Right atrium auricular region (tissue), 2 donors: ENCODE results near the gene LRRC72. TPM values are rescaled to one million over a fixed set of nuclear protein-coding genes. Genes with fewer than 3 reads are reported as not detected.

Experiments used
- DNase-seq: peaks from one replicate; pipeline ENCODE4 v3.0.0-alpha.2; 2019; ENCODE audit warnings: low spot score
- H3K27ac ChIP-seq, 2 donors: fragments of 200-600 bp; sonication (generic); 1 replicate in 1 of 2; 2 replicates in 1 of 2; pipeline ENCODE4 v1.5.1; 2016 to 2019
- H3K27me3 ChIP-seq, 2 donors: fragments of 200-600 bp; sonication (generic); one replicate each; pipeline versions ENCODE4 v1.5.1 to v1.6.0; 2017 to 2019
- H3K36me3 ChIP-seq: fragments of 200-600 bp; sonication (generic); one replicate; pipeline ENCODE4 v1.5.1; 2016
- H3K4me1 ChIP-seq, 2 donors: fragments of 200-600 bp; sonication (generic); one replicate each; pipeline versions ENCODE4 v1.5.1 to v1.6.0; 2017 to 2019
- H3K4me3 ChIP-seq, 2 donors: fragments of 200-600 bp; sonication (generic); 1 replicate in 1 of 2; 2 replicates in 1 of 2; pipeline ENCODE4 v1.5.1; 2017 to 2019; ENCODE audit warnings: mild to moderate bottlenecking in 1 of 2, moderate library complexity in 1 of 2
- H3K9me3 ChIP-seq, 2 donors: fragments of 200-600 bp; sonication (generic); one replicate each; pipeline ENCODE4 v1.5.1; 2019
- CTCF ChIP-seq, 2 donors: fragments of 200-600 bp; sonication (generic); IDR thresholded peaks; one replicate each; pipeline ENCODE4 v1.5.1; 2019; ENCODE audit warnings: antibody characterized with exemption in 2 of 2
- total RNA-seq, 2 donors: library from RNA; depleted of rRNA; stranded (reverse); fragments of >200 nt; gene quantifications; one replicate each; pipeline ENCODE4 v1.1.0, GENCODE V29; 2016

Gene LRRC72
- total RNA-seq, 2 donors from 2014 or later, result not detected

- H3K27ac ChIP-seq, result no peak overlapping the region
- no peaks in the 10 kb centered on the region for H3K4me1 ChIP-seq
- no peak overlapping the region for H3K4me3 ChIP-seq
- TF ChIP-seq CTCF (IDR thresholded peaks at IDR 0.05), result no peak
- H3K27me3 ChIP-seq, result no peaks in the 10 kb centered on the region
- DNase-seq, result no peak
- H3K9me3 ChIP-seq, result no peaks in the 10 kb centered on the region
- H3K36me3 ChIP-seq, result peaks cover 14% of the 10 kb centered on the region
Observed at GRCh38 chr7:16626388-16626787, 99.8 kb downstream of the LRRC72 start.

- Histone ChIP-seq H3K27ac (no peak overlapping the region), H3K27me3 (no peaks in the 10 kb centered on the region), H3K9me3 (no peaks in the 10 kb centered on the region), H3K4me3 (no peak overlapping the region), H3K4me1 (no peaks in the 10 kb centered on the region), H3K36me3 (peaks cover 14% of the 10 kb centered on the region)
- DNase-seq, result no peak
- no peak for TF ChIP-seq CTCF (IDR thresholded peaks at IDR 0.05)
Observed at GRCh38 chr7:16627236-16627635, 100.6 kb downstream of the LRRC72 start.

DNA sequence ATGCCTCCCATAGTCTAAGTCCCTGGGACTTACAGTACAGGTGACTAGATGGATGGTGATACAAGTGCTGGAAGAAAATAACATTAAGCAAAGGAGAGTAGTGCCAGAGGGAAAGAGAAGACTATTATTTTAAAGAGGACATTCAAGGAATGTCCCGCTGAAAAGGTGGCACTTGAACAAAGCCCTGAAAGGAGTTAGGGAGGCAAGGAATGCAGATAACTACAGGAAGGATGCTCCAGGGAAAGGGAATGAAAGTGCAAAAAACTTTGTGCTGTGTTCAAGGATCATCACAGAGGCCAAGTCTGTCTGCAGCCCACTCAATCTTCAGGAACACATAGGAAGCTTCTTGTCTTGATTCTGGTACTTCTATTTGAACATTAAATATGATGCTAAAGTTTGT, 104.0 kb downstream of the LRRC72 start:
- DNase-seq, result no peak
- Histone ChIP-seq H3K4me3 (no peak overlapping the region), H3K36me3 (no peaks in the 10 kb centered on the region), H3K27ac (no peak overlapping the region), H3K27me3 (no peaks in the 10 kb centered on the region), H3K4me1 (no peaks in the 10 kb centered on the region), H3K9me3 (no peaks in the 10 kb centered on the region)
- no peak for TF ChIP-seq CTCF (IDR thresholded peaks at IDR 0.05)

Other genes with a start within 250 kb of the LRRC72 start
- 1 to 10 TPM; 2.2 to 8.0 TPM for gene CRPPA, start 105.3 kb upstream of the LRRC72 start, total RNA-seq
- 1 to 10 TPM; 2.1 to 5.9 TPM for gene SOSTDC1, start 61.1 kb upstream of the LRRC72 start, total RNA-seq
- gene ANKMY2, start 118.9 kb downstream of the LRRC72 start, total RNA-seq, result 10 to 100 TPM; 20.8 to 33.7 TPM
- gene BZW2, start 119.4 kb downstream of the LRRC72 start, total RNA-seq, result 100 to 1,000 TPM; 206 to 292 TPM
- gene TSPAN13, start 226.9 kb downstream of the LRRC72 start, total RNA-seq, result 1 to 10 TPM; 5.1 to 9.7 TPM